NCI-H82 treated with DMSO at 0.1 percent for 48 hours (cell line): ENCODE data around the gene PDZD7.
"Not testable (repeated sequence)": the region's sequence is repeated elsewhere in the genome, so short reads cannot be mapped to it uniquely, and the experiment has no call there.

Experiments used
- DNase-seq: peaks from one replicate; lab custom pipeline; 2025; ENCODE audit not compliant: unreplicated experiment; lab: John Stamatoyannopoulos, UW

Gene PDZD7

GRCh38 chr10:101041252-101041761 is 10.4 kb upstream of the PDZD7 start:
- peak; percentile 59 for DNase-seq

DNA sequence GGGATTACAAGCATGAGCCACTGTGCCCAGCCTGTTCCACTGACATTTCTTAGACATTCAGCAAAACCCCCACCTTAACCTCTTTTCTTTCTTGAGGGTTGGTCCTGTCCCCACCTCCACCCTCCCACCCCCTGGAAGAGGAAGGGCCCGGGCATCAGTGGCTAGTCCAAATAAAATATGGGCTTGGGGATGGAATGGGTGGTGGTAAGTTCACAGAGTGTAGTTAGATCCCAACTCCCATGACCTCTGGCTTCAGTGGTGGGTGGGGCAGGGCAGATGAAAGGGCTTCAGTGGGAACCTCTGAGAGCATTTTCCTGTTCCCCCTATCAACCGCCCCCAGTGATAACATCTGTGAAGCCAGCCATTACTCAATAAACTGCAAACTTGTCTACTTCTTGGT is 9.9 kb upstream of the PDZD7 start:
- DNase-seq, result no peak

DNA sequence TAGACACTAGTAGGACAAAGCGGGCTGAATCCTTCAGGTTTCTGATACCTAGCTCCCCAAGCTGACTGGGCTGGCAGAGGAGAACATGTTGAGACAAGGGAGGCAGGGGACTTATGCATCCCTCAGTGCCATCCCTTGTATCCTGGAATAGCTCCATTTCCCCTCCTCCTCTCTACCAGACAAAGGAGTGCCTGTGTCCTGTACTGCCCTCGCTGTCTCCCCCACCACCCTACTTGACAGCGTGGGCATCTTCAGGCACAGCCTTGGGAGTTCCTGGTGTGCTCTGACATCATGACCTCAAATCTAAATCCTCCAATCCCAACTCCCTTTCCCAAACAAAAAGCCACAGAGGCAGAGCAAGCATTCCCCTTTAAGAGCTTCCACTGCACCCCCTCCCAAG is 9.1 kb upstream of the PDZD7 start:
- DNase-seq, result no peak

DNA sequence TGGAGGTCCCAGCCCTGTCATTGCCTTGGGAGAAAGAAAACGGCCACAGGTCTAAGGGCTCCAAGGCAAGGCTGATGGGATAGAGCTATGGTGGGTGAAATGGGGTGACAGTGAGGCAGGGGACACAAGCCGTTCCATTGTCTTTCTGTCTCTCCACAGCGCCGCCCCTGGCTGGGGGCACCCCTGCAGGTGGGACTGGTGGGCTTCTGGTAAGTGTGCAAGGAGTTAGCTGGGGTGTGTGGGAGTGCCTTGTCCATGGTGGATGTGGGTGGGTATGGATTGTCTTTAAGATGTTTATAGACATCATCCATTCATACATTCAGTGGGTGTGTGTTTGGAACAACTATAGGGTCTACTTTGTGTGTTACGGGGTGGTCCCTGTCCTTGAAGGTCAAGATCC is 7.6 kb upstream of the PDZD7 start:
- DNase-seq, result no peak

GRCh38 chr10:101036726-101037125 is 5.8 kb upstream of the PDZD7 start:
- no peak for DNase-seq

GRCh38 chr10:101035916-101036702 is 5.2 kb upstream of the PDZD7 start:
- no peak for DNase-seq

DNA sequence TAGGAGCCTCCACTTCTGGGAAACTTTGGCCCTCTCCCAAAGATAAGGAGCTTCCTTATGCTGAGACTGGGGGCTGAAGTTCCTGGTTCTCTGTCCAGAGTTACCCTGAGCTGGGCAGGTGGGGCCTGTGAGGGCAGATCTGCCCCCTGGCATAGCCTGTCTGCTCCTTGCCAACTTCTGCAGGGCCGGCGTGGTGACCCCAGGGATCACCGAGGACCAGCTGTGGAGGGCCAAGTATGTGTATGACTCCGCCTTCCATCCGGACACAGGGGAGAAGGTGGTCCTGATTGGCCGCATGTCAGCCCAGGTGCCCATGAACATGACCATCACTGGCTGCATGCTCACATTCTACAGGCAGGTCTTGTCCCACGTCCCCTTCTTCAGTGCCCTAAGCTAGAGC is 4.4 kb upstream of the PDZD7 start:
- DNase-seq, result no peak

- DNase-seq, result not testable (repeated sequence)
These were observed 3.5 kb upstream of the PDZD7 start for GRCh38 chr10:101034404-101034803.

- DNase-seq, result no peak
These were observed 2.3 kb upstream of the PDZD7 start for GRCh38 chr10:101033276-101033675.

DNA sequence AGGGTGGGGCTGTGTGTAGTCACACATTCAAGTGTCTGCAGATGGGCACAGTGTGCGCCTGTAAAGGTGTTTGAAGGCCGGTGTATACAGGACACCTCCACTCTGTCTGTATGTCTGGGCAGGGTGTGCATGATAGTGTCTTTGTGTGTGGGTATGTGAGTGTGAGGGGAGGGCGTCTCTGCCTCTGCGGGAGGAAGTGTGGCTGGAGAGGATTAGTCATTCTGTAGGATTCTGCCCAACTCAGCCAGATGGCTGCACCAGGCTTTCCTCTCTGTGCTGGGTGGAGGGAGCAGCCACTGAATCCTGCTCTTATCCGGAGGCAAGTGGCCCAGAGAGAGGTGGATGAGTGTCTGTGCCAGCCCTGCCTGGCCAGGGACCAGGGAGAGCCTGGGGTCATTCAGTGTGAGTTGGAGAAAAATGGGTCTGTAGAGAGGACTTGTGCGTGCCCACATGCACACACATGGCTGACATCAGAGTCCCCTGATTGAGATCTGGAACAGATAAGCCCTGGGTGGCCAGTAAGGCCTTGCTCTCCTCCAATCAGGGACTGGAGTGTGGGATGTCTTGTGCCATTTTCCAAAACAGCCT is 1.8 kb upstream of the PDZD7 start:
- DNase-seq, result peak; percentile 64

- DNase-seq, result peak; percentile 23
These were observed 1.1 kb upstream of the PDZD7 start for GRCh38 chr10:101031796-101032636.

GRCh38 chr10:101030496-101031127 is 317 bp downstream of the PDZD7 start:
- no peak for DNase-seq

GRCh38 chr10:101029520-101030295 is 1.2 kb downstream of the PDZD7 start:
- no peak for DNase-seq

- no peak for DNase-seq
These were observed 2.2 kb downstream of the PDZD7 start for GRCh38 chr10:101028446-101029337.

DNA sequence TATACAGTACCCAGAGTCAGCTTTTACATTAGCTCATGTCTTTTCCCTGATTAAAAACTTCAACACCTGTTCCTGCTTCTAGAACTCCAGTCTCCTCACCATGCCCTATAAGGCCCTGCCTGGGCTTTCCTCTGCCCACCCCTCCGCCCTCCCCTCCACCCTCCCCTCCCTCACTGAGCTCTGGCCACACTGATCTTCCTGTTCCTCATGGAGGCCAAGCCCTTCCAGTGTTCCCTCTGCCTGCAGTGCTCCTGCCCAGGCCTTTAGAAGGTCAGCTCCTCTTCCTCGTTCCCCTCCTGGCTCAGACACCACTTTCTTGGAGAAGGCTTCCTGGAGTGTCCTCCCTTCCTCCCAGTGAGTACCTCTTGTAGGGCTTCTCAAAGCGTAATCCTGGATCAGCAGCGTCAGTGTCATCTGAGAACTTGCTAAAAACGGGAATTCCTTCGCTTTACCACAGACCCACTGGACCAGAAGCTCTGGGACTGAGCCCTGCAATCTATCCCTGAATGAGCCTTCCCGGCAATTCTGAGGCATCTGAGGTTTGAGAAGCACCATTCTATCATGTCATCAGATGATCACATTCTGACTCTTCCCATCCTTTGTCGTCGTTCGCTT is 3.7 kb downstream of the PDZD7 start:
- no peak for DNase-seq

DNA sequence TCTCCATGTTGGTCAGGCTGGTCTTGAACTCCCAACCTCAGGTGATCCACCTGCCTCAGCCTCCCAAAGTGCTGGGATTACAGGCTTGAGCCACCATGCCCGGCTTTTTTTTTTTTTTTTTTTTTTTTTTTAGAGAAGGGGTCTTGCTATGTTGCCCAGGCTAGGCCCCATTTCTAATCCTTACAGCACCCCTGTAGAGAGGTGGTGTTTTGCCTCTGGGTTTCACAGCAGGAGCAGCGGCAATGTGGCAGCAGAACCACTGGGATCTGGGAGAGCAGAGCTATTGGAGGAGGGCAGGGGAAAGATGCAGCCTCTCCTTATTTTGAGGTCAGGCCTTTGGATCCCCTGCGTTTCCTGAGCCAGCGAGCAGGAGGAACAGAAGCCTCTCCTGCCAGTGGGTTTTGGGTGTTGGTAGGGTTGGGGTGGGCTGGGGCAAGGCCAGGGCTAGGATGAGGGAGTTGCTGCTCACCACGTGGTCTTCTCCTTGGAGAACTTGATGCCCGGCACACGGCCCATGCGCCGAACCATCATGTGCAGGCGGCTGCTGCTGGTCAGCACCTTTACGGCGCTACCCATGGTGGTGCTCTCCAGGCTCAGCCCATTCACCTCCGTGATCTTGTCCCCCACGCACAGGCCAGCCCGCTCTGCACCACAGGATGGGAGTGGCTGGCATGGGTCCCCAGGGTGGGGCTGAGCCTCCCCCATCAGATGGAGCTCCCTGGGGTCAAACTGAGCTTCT is 7.8 kb downstream of the PDZD7 start:
- DNase-seq, result no peak

DNA sequence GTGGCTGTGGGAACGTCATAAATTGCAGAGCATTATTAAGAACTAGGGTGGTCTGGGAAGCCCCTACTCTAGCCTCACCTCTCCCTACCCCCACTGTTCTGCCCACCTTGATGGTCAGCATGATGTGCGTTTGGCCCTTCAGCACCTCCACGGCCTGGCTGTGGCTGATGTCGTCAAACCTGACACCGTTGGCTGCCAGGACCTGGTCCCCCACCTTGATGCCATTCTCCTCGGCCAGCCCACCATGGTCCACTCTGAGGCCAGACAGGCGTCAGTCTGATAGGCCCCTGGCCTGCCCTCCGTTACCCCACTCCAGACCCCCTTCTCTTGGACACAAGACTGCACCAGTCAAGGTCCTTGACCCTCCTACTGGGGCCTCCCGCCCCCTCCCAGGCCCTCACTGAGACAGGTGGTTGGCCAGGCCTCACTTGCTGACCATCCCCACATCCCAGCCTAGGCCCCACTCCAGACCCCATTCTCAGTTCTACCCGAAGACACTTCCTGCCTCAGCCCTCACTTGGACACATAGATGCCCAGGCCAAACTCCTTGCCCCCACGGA is 9.2 kb downstream of the PDZD7 start:
- no peak for DNase-seq

GRCh38 chr10:101021239-101021638 is 9.7 kb downstream of the PDZD7 start:
- no peak for DNase-seq
